GM23338 (cell line): ENCODE measurements around the gene DCAF4. TPM values are rescaled to one million over a fixed set of nuclear protein-coding genes. Genes with fewer than 3 reads are reported as not detected.

ENCODE experiments used
- ATAC-seq: fragments of 200-7000 bp; cut with Tn5 transposase; 3 replicates; pipeline ENCODE4 v1.9.1; 2020
- DNase-seq: peaks from one replicate; pipeline ENCODE4 v3.0.0-alpha.2; 2015; ENCODE audit warnings: low spot score
- H2AFZ ChIP-seq: fragments of 200-600 bp; sonication (generic); 2 replicates; pipeline ENCODE4 v1.8.0; 2016; ENCODE audit warnings: antibody characterized with exemption, mild to moderate bottlenecking, moderate library complexity
- H3F3A ChIP-seq: fragments of 200-600 bp; sonication (generic); replicated peaks from 2 replicates; pipeline ENCODE4 v1.8.0; 2017; ENCODE audit warnings: antibody characterized with exemption, mixed run types, low read depth
- H3K27ac ChIP-seq: fragments of 200-600 bp; sonication (generic); 2 replicates; pipeline ENCODE4 v1.6.1; 2016; ENCODE audit warnings: low read depth
- H3K27me3 ChIP-seq: fragments of 200-600 bp; sonication (generic); 2 replicates; pipeline ENCODE4 v1.8.0; 2016; ENCODE audit warnings: mild to moderate bottlenecking, mixed run types, moderate library complexity; ENCODE audit not compliant: insufficient read depth
- H3K36me3 ChIP-seq: fragments of 200-600 bp; sonication (generic); 2 replicates; pipeline ENCODE4 v1.8.0; 2016; ENCODE audit warnings: mild to moderate bottlenecking; ENCODE audit not compliant: insufficient read depth
- H3K4me1 ChIP-seq: fragments of 200-600 bp; sonication (generic); 2 replicates; pipeline ENCODE4 v1.8.0; 2016; ENCODE audit warnings: mild to moderate bottlenecking, moderate library complexity; ENCODE audit not compliant: insufficient read depth
- H3K4me2 ChIP-seq: fragments of 200-600 bp; sonication (generic); 2 replicates; pipeline ENCODE4 v1.7.1; 2017; ENCODE audit warnings: mixed run types
- H3K4me3 ChIP-seq: fragments of 200-600 bp; sonication (generic); 2 replicates; pipeline ENCODE4 v1.6.1; 2016; ENCODE audit warnings: mixed run types
- H3K79me2 ChIP-seq: fragments of 200-600 bp; sonication (generic); replicated peaks from 2 replicates; pipeline ENCODE4 v1.8.0; 2017; ENCODE audit warnings: mild to moderate bottlenecking; ENCODE audit not compliant: insufficient read depth
- H3K9me2 ChIP-seq: fragments of 200-600 bp; sonication (generic); 2 replicates; pipeline ENCODE4 v1.8.0; 2017; ENCODE audit not compliant: insufficient read depth
- H4K20me1 ChIP-seq: fragments of 200-600 bp; sonication (generic); replicated peaks from 2 replicates; pipeline ENCODE4 v1.8.0; 2017; ENCODE audit warnings: mild to moderate bottlenecking; ENCODE audit not compliant: insufficient read depth
- H3K27ac Mint-ChIP-seq: 2 replicates; pipeline ENCODE4 v1.8.0; 2020; ENCODE audit warnings: inconsistent platforms, mild to moderate bottlenecking, moderate library complexity, mixed read lengths
- H3K27me3 Mint-ChIP-seq: 3 replicates; pipeline ENCODE4 v1.8.0; 2022; ENCODE audit warnings: low read depth, mild to moderate bottlenecking, moderate library complexity, mixed read lengths, inconsistent platforms; ENCODE audit not compliant: insufficient read depth, poor library complexity
- H3K36me3 Mint-ChIP-seq: 3 replicates; pipeline ENCODE4 v1.8.0; 2021; ENCODE audit warnings: low read depth, mild to moderate bottlenecking, inconsistent platforms, moderate library complexity, mixed read lengths
- H3K4me1 Mint-ChIP-seq: 3 replicates; pipeline ENCODE4 v1.8.0; 2020; ENCODE audit warnings: mild to moderate bottlenecking, inconsistent platforms, mixed read lengths
- H3K4me3 Mint-ChIP-seq: 3 replicates; pipeline ENCODE4 v1.8.0; 2021; ENCODE audit warnings: moderate library complexity, mild to moderate bottlenecking, inconsistent platforms, mixed read lengths
- H3K9me3 Mint-ChIP-seq: 3 replicates; pipeline ENCODE4 v1.8.0; 2020; ENCODE audit warnings: moderate library complexity, mild to moderate bottlenecking, inconsistent platforms, mixed read lengths
- EZH2 ChIP-seq: fragments of 200-600 bp; sonication (generic); IDR thresholded peaks from one replicate; pipeline ENCODE4 v1.8.0; 2017; ENCODE audit warnings: antibody characterized with exemption, mild to moderate bottlenecking, low read depth; ENCODE audit not compliant: unreplicated experiment
- EZH2phosphoT487 ChIP-seq: fragments of 200-600 bp; sonication (generic); IDR thresholded peaks from one replicate; pipeline ENCODE4 v1.8.1; 2018; ENCODE audit warnings: antibody characterized with exemption; ENCODE audit not compliant: unreplicated experiment
- polyA plus RNA-seq: library from polyadenylated mRNA; unstranded; fragments of >200 nt; fragmentation: Nextera tagmentation; extraction: Ambion mirVana; gene quantifications from 2 replicates; pipeline ENCODE4 v1.2.1, GENCODE V29; 2016
- total RNA-seq: library from RNA; depleted of rRNA; stranded (reverse); fragments of >200 nt; shearing (Covaris generic); gene quantifications from 2 replicates; pipeline ENCODE4 v1.2.3, GENCODE V29; 2014
- TF ChIP-seq, protein P1 (sequence below): IDR thresholded peaks from one replicate; pipeline ENCODE4 v1.6.1; 2018; ENCODE audit warnings: antibody characterized with exemption; ENCODE audit not compliant: unreplicated experiment

DCAF4 gene
- total and polyA plus RNA-seq, 2 experiments from 2014 or later = 17.5 to 39.3 TPM

DNA sequence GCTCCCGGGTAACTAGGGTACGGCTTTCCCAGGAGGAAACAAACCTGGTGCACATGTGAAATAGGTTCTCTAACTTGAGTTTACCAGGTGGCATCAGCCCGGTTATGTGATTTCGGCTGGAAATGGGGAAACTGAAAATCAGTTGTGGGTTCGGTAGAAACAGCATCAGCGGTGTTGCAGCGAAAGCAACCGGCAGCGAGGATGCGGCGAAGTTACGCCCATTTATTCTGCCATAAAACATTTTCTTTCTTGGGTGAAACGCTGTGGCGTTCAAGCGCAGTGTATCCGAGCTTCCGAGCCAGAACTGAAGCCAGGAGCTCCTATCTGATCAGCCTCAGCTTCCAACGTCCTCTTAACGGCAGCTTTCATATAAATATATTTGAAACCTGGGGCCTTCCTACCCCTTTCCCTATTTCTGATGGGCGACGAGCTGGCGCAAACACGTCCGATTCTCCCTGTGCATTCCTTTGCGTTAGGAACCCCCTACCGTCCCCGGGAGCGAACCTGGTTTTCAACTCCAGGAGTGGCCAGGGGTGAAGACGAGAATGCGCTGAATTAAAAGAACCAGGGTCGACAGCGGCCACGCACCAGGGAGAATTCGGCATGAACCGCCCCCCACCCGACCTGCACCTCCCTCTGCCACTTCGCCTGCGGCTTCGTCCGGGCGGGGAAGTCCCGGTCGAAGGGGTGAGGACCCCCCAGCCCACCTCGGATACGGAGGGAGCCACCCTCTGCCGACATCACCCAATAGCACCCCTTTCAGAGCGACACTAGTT is 34.0 kb upstream of the DCAF4 start (continued):
- TF ChIP-seq, protein P1, sequence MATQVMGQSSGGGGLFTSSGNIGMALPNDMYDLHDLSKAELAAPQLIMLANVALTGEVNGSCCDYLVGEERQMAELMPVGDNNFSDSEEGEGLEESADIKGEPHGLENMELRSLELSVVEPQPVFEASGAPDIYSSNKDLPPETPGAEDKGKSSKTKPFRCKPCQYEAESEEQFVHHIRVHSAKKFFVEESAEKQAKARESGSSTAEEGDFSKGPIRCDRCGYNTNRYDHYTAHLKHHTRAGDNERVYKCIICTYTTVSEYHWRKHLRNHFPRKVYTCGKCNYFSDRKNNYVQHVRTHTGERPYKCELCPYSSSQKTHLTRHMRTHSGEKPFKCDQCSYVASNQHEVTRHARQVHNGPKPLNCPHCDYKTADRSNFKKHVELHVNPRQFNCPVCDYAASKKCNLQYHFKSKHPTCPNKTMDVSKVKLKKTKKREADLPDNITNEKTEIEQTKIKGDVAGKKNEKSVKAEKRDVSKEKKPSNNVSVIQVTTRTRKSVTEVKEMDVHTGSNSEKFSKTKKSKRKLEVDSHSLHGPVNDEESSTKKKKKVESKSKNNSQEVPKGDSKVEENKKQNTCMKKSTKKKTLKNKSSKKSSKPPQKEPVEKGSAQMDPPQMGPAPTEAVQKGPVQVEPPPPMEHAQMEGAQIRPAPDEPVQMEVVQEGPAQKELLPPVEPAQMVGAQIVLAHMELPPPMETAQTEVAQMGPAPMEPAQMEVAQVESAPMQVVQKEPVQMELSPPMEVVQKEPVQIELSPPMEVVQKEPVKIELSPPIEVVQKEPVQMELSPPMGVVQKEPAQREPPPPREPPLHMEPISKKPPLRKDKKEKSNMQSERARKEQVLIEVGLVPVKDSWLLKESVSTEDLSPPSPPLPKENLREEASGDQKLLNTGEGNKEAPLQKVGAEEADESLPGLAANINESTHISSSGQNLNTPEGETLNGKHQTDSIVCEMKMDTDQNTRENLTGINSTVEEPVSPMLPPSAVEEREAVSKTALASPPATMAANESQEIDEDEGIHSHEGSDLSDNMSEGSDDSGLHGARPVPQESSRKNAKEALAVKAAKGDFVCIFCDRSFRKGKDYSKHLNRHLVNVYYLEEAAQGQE = no peak

DNA sequence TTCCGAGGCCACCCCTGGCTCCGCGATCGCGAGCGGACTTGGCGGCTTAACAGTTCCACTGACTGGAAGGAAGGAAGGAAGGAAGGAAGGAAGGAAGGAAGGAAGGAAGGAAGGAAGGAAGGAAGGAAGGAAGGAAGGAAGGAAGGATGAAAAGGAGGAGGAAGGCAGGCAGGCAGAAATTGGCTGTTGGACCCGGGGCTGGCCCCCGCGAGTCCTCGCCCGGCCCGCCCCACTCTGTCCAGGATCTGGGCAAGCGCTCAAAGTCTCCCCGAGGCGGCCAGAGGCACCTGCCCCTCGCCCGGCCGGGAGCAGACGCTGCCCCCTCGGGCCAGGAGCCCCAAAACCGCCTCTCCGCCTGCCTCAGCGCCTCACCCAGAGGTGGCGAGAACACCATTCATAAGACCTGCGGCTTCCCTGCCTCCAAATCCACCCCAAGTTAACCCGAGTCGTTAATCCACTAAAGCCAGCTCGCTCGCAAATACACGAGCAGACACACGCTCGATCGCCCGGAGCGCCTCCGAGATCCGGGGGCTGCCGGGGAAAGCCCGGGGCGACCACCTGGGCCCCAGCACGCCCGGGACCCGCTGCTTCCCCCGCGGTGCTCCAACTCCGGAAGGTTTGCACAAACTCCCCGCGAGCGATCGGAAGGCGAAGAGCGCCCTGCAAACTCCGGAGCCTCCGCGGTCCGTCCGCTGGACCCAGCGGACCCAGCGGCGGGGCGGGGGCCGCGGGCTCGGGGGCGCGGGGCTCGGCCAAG is 33.2 kb upstream of the DCAF4 start:
- Histone ChIP-seq H4K20me1 (no peaks in the 10 kb centered on the region), H3K4me3 (peak overlapping the region; percentile 85), H3K27me3 (peaks cover 83% of the 10 kb centered on the region), H3K4me2 (peak overlapping the region; percentile 93), H3K79me2 (no peaks in the 10 kb centered on the region), H2AFZ (0 out of 2 replicates have a peak overlapping the region, but pooled peaks have one; percentile 86), H3K9me2 (no peaks in the 10 kb centered on the region), H3K4me1 (peaks cover 44% of the 10 kb centered on the region), H3F3A (peaks cover 7% of the 10 kb centered on the region; the same call in 1 of the 2 replicates), H3K36me3 (no peaks in the 10 kb centered on the region), H3K27ac (no peak overlapping the region)
- DNase-seq = peak; percentile 66
- H3K36me3 Mint-ChIP-seq = no peaks in the 10 kb centered on the region; the same call in 2 of the 3 replicates
- no peak overlapping the region for H3K27ac Mint-ChIP-seq
- peaks cover 43% of the 10 kb centered on the region for H3K4me1 Mint-ChIP-seq
- H3K27me3 Mint-ChIP-seq = peaks cover 57% of the 10 kb centered on the region
- H3K9me3 Mint-ChIP-seq = no peaks in the 10 kb centered on the region
- ATAC-seq = peak; percentile 13
- peak overlapping the region; percentile 80 for H3K4me3 Mint-ChIP-seq
- peak; percentile 78 for TF ChIP-seq EZH2phosphoT487
- peak; percentile 51 for TF ChIP-seq EZH2
- TF ChIP-seq, protein P1 = no peak
